ENCODE data around the gene IQGAP1.

IQGAP1 gene

DNA sequence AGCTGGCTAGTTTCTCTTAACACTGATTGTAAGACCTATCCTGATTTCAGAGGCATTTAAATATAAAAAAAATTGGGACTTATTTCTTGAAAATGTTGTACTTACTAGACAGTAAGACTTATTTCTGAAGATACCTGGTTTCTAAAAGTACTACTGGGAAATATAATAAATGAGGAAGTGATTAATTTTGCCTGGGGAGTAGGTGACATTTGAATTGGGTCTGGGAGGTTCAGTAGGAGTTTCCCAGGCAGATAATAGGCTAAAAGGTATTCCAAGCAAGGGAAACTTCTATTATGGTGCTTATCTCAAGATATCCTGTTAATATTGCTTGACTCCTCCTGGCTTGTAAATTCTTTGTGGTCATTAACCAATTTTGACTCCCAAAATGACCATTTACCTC, 6.5 kb upstream of the IQGAP1 start:
- Histone ChIP-seq H3K36me3 (ENCODE audit: control insufficient read depth in 1 of 2, insufficient read depth in 2 of 2, low read length in 2 of 2) (no peaks in the 10 kb centered on the region), H3K4me3 (ENCODE audit: low read depth in 1 of 2, low read length in 2 of 2) (no peak overlapping the region), H3K4me1 (ENCODE audit: control insufficient read depth in 1 of 2, insufficient read depth in 2 of 2, low read length in 2 of 2) (no peaks in the 10 kb centered on the region), H3K9me3 (ENCODE audit: control insufficient read depth in 1 of 2, low read length in 2 of 2) (no peaks in the 10 kb centered on the region), H3K27ac (ENCODE audit: low read length) (no peak overlapping the region), H3K27me3 (ENCODE audit: low read depth, low read length) (no peaks in the 10 kb centered on the region)

GRCh38 chr15:90382320-90382719, 5.7 kb upstream of the IQGAP1 start:
- no peak overlapping the region for H3K27ac ChIP-seq (ENCODE audit: low read length)
- H3K36me3 ChIP-seq (ENCODE audit: control insufficient read depth in 1 of 2, insufficient read depth in 2 of 2, low read length in 2 of 2), result no peaks in the 10 kb centered on the region
- no peaks in the 10 kb centered on the region for H3K27me3 ChIP-seq (ENCODE audit: low read depth, low read length)
- no peaks in the 10 kb centered on the region for H3K9me3 ChIP-seq (ENCODE audit: control insufficient read depth in 1 of 2, low read length in 2 of 2)
- H3K4me3 ChIP-seq (ENCODE audit: low read depth in 1 of 2, low read length in 2 of 2), result no peak overlapping the region
- no peaks in the 10 kb centered on the region for H3K4me1 ChIP-seq (ENCODE audit: control insufficient read depth in 1 of 2, insufficient read depth in 2 of 2, low read length in 2 of 2)

GRCh38 chr15:90386221-90386620, 1.8 kb upstream of the IQGAP1 start:
- no peak overlapping the region for H3K4me3 ChIP-seq (ENCODE audit: low read depth in 1 of 2, low read length in 2 of 2)
- peaks cover 4% of the 10 kb centered on the region in 2 donors for H3K36me3 ChIP-seq (ENCODE audit: control insufficient read depth in 1 of 2, insufficient read depth in 2 of 2, low read length in 2 of 2)
- no peak overlapping the region for H3K27ac ChIP-seq (ENCODE audit: low read length)
- H3K9me3 ChIP-seq (ENCODE audit: control insufficient read depth in 1 of 2, low read length in 2 of 2), result no peaks in the 10 kb centered on the region
- H3K4me1 ChIP-seq (ENCODE audit: control insufficient read depth in 1 of 2, insufficient read depth in 2 of 2, low read length in 2 of 2), result peaks cover 7 to 15% of the 10 kb centered on the region in 2 donors
- H3K27me3 ChIP-seq (ENCODE audit: low read depth, low read length), result no peaks in the 10 kb centered on the region

GRCh38 chr15:90388462-90389380, 679 bp downstream of the IQGAP1 start:
- H3K4me3 ChIP-seq (ENCODE audit: low read depth in 1 of 2, low read length in 2 of 2), result peak overlapping the region; percentile 80 to 90
- peaks cover 18 to 29% of the 10 kb centered on the region in 2 donors for H3K4me1 ChIP-seq (ENCODE audit: control insufficient read depth in 1 of 2, insufficient read depth in 2 of 2, low read length in 2 of 2)
- peaks cover 12 to 15% of the 10 kb centered on the region in 2 donors for H3K36me3 ChIP-seq (ENCODE audit: control insufficient read depth in 1 of 2, insufficient read depth in 2 of 2, low read length in 2 of 2)
- H3K27ac ChIP-seq (ENCODE audit: low read length), result peak overlapping the region; percentile 94
- no peaks in the 10 kb centered on the region for H3K9me3 ChIP-seq (ENCODE audit: control insufficient read depth in 1 of 2, low read length in 2 of 2)
- no peaks in the 10 kb centered on the region for H3K27me3 ChIP-seq (ENCODE audit: low read depth, low read length)

- no peaks in the 10 kb centered on the region for H3K9me3 ChIP-seq (ENCODE audit: control insufficient read depth in 1 of 2, low read length in 2 of 2)
- peak overlapping the region; percentile 80 to 90 for H3K4me3 ChIP-seq (ENCODE audit: low read depth in 1 of 2, low read length in 2 of 2)
- H3K27me3 ChIP-seq (ENCODE audit: low read depth, low read length), result no peaks in the 10 kb centered on the region
- H3K36me3 ChIP-seq (ENCODE audit: control insufficient read depth in 1 of 2, insufficient read depth in 2 of 2, low read length in 2 of 2), result peaks cover 12 to 15% of the 10 kb centered on the region in 2 donors
- peak overlapping the region; percentile 94 for H3K27ac ChIP-seq (ENCODE audit: low read length)
- peaks cover 18 to 36% of the 10 kb centered on the region in 2 donors for H3K4me1 ChIP-seq (ENCODE audit: control insufficient read depth in 1 of 2, insufficient read depth in 2 of 2, low read length in 2 of 2)
These were observed 1.5 kb downstream of the IQGAP1 start for GRCh38 chr15:90389513-90389912.

GRCh38 chr15:90393040-90393439, 5.0 kb downstream of the IQGAP1 start:
- Histone ChIP-seq H3K4me3 (ENCODE audit: low read depth in 1 of 2, low read length in 2 of 2) (no peak overlapping the region), H3K27ac (ENCODE audit: low read length) (no peak overlapping the region), H3K4me1 (ENCODE audit: control insufficient read depth in 1 of 2, insufficient read depth in 2 of 2, low read length in 2 of 2) (peaks cover 18 to 52% of the 10 kb centered on the region in 2 donors), H3K27me3 (ENCODE audit: low read depth, low read length) (no peaks in the 10 kb centered on the region), H3K9me3 (ENCODE audit: control insufficient read depth in 1 of 2, low read length in 2 of 2) (no peaks in the 10 kb centered on the region), H3K36me3 (ENCODE audit: control insufficient read depth in 1 of 2, insufficient read depth in 2 of 2, low read length in 2 of 2) (peaks cover 12 to 15% of the 10 kb centered on the region in 2 donors)

DNA sequence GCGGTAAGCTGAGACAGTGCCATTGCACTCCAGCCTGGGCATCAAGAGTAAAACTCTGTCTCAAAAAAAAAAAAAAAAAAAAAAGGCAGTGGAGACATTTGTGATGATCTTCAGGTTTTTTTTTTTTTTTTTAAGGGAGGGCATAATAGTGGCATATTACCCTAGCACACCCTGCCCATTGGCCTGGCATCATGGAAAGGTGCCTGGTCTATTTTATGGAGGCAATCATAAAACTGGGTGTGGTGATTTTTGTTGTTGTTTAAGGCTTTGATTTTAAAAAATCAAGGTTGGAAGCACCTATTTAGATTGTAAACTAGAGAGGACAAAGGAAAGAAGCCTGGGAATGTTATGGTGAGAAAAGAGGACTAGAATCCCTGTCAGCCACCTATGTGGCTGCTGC, 6.0 kb downstream of the IQGAP1 start:
- no peak overlapping the region for H3K4me3 ChIP-seq (ENCODE audit: low read depth in 1 of 2, low read length in 2 of 2)
- H3K27me3 ChIP-seq (ENCODE audit: low read depth, low read length), result no peaks in the 10 kb centered on the region

DNA sequence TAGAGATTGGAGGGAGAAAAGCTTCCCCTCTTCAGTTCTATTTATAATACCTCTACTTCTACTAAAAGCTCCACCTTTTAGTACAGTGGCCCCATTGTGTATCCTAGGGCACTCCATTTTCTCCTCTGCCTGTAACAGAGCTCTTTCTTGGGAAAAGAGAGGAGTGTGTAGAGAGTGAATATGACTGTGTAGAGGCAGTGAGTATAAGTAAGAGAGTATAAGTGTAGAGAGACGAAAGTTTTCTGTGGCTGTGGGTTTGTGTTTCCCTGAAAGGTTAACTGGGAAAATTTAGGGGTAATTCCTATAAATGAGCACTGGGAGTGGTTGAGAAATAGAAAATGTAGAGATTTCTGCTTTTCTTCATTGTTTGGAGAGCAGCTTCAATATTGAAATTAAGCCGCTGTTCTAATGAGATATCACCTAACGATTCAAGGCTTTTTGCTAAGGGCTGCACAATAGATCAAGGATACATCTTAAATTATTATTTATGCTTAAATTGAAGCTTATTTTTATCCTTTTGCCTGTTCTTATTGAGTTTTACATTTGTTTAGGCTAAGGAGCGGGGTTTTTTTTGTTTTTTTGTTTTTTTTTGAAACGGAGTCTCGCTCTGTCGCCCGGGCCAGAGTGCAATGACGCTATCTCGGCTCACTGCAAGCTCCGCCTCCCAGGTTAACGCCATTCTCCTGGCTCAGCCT, 6.9 kb downstream of the IQGAP1 start:
- Histone ChIP-seq H3K27ac (ENCODE audit: low read length) (no peak overlapping the region), H3K9me3 (ENCODE audit: control insufficient read depth in 1 of 2, low read length in 2 of 2) (no peaks in the 10 kb centered on the region), H3K36me3 (ENCODE audit: control insufficient read depth in 1 of 2, insufficient read depth in 2 of 2, low read length in 2 of 2) (peaks cover 12 to 15% of the 10 kb centered on the region in 2 donors), H3K27me3 (ENCODE audit: low read depth, low read length) (no peaks in the 10 kb centered on the region), H3K4me3 (ENCODE audit: low read depth in 1 of 2, low read length in 2 of 2) (no peak overlapping the region), H3K4me1 (ENCODE audit: control insufficient read depth in 1 of 2, insufficient read depth in 2 of 2, low read length in 2 of 2) (peaks cover 21 to 54% of the 10 kb centered on the region in 2 donors)

More for the DNA sequence above, 6.0 kb downstream of the IQGAP1 start:
- no peak overlapping the region for H3K27ac ChIP-seq (ENCODE audit: low read length)
- peaks cover 12 to 15% of the 10 kb centered on the region in 2 donors for H3K36me3 ChIP-seq (ENCODE audit: control insufficient read depth in 1 of 2, insufficient read depth in 2 of 2, low read length in 2 of 2)
- H3K4me1 ChIP-seq (ENCODE audit: control insufficient read depth in 1 of 2, insufficient read depth in 2 of 2, low read length in 2 of 2), result peaks cover 18 to 53% of the 10 kb centered on the region in 2 donors
- H3K9me3 ChIP-seq (ENCODE audit: control insufficient read depth in 1 of 2, low read length in 2 of 2), result no peaks in the 10 kb centered on the region

DNA sequence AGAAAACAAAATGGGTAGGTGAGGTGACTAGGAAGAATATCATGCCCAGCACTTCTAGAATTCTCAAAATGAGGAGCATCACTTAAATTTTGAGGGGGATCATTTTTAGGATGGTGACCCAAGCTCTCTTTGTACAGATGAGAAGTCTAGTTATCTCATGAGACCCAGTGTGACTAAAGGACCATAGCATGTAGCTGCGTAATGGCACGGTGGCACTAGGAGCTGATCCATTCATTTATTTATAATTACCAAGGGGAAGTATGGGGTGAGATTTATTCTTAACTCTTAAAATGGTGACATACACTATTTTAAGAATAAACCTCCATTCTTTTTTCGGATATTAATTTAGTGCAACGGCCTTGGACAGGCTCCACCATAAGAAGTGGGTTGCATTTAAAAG, 8.3 kb downstream of the IQGAP1 start:
- Histone ChIP-seq H3K27ac (ENCODE audit: low read length) (no peak overlapping the region), H3K9me3 (ENCODE audit: control insufficient read depth in 1 of 2, low read length in 2 of 2) (no peaks in the 10 kb centered on the region), H3K4me3 (ENCODE audit: low read depth in 1 of 2, low read length in 2 of 2) (no peak overlapping the region), H3K27me3 (ENCODE audit: low read depth, low read length) (no peaks in the 10 kb centered on the region), H3K36me3 (ENCODE audit: control insufficient read depth in 1 of 2, insufficient read depth in 2 of 2, low read length in 2 of 2) (peaks cover 10 to 11% of the 10 kb centered on the region in 2 donors), H3K4me1 (ENCODE audit: control insufficient read depth in 1 of 2, insufficient read depth in 2 of 2, low read length in 2 of 2) (peaks cover 24 to 55% of the 10 kb centered on the region in 2 donors)

- Histone ChIP-seq H3K27me3 (ENCODE audit: low read depth, low read length) (no peaks in the 10 kb centered on the region), H3K4me3 (ENCODE audit: low read depth in 1 of 2, low read length in 2 of 2) (peak overlapping the region; percentile 36 to 52), H3K36me3 (ENCODE audit: control insufficient read depth in 1 of 2, insufficient read depth in 2 of 2, low read length in 2 of 2) (peaks cover 0 to 6% of the 10 kb centered on the region in 2 donors), H3K9me3 (ENCODE audit: control insufficient read depth in 1 of 2, low read length in 2 of 2) (no peaks in the 10 kb centered on the region), H3K27ac (ENCODE audit: low read length) (peak overlapping the region; percentile 97), H3K4me1 (ENCODE audit: control insufficient read depth in 1 of 2, insufficient read depth in 2 of 2, low read length in 2 of 2) (peaks cover 30 to 59% of the 10 kb centered on the region in 2 donors)
These were observed 12.1 kb downstream of the IQGAP1 start for GRCh38 chr15:90400005-90400758.

Measured in muscle layer of duodenum (tissue), 2 donors.